GM18868 (cell line): ENCODE measurements around the gene CLEC2B.
A peak's percentile ranks its signal among the peaks of the same experiment; 100 is the strongest.

ENCODE experiments used
- ATAC-seq: cut with Tn5 transposase; IDR thresholded peaks from one replicate; pipeline ENCODE4 v1.9.1; 2021; ENCODE audit warnings: mild to moderate bottlenecking, moderate library complexity; ENCODE audit not compliant: unreplicated experiment

Gene CLEC2B

DNA sequence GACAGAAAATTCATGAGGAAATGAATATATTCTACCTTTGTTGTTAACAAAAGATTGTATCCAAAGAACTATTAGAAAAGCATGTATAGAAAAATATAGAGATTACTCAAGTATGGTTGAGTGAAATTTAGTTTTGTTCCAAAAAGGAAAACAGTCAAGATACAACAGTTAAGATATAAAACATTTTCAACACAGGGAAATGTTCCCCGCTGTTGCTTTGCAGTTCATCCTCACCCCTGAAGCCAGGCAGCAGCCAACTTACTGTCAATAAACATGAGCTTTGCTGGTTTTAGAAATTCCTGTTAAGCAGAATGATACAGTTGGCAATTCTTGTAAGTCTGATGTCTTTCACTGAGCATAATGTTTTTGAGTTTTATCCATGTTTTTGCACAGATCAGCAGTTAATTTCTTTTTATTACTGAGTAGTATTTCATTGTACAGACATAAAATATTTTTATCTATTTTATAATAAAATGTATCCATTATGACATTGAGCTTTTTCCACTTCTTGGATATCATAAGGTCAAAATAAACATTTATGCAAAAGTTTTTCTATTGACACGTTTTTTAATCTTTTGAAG, 1.2 kb upstream of the CLEC2B start:
- ATAC-seq = no peak

DNA sequence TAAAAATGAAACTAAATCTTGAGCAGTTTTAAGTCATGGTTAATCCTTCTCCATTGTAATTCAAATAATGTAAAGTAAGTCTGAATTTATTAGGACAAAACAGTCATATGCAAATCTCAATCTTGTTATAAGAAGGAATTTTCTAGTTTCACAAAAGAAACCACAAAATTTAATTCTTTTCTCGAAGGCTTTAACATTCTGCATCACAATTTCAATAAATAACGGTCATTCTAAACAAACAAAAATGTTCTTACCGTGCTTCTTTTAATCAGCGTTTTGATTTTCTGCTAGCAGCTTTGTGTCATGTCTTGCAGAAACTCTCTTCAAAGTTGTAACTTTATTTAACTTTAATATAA, 225 bp downstream of the CLEC2B start:
- ATAC-seq = no peak

DNA sequence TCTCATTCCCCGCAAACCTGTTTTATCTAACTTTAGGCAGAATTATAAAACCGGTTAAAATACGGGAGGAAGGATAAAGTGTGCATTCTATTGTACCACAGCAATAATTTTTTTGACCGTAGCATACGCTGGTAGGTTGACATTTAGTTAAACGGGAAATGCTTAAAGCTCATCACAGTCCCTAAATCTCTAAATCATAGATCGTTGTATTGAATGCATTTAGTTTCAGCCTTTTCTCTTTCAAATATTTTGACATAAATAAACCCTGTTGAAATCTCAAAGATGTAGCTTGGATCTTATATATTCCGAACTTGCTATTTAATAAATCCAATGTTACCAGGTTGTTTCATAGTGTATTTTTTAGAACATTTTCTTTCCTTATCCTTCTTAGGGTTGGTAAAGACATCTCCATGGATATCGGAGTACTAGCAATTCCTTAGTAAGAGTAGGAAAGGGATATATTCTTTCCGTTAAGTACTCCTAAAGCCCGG, 798 bp downstream of the CLEC2B start:
- no peak for ATAC-seq

DNA sequence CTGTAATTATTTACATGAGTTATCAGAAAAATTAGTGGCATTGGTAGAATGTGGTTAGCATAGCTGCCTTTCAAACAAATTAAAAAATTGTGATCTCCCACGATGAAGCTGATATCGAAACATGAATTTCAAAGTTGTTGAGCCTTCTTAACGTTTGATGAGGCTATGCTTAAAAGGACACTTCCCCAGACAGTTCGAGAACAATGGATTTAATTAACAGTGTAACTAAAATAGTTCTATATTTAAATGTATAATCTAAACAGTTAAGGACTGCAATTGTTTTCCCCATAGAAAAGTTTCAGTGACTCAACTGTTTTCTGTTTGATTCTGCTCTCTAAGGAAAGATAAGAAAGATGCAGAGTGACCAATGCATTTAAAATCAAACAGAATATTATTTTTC, 1.6 kb downstream of the CLEC2B start:
- no peak for ATAC-seq

DNA sequence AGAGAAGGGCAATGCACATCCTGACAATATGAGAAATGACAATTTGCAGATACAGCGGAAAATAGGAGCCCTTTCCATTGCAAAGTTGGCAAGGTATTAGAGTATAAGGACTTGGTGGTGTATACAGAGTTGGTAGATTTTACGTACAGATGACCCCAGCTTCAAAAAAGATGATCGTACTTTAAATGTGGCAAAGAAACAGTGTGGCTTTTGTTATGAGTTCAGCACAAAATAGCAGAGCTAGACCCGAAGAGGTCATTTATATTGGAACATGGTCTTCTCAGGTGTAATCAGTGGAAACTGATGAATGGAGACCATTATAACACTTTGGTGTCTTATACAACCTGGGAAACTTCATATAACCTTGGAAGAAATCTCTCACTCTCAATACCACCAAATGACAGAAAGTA, 2.3 kb downstream of the CLEC2B start:
- ATAC-seq = no peak

DNA sequence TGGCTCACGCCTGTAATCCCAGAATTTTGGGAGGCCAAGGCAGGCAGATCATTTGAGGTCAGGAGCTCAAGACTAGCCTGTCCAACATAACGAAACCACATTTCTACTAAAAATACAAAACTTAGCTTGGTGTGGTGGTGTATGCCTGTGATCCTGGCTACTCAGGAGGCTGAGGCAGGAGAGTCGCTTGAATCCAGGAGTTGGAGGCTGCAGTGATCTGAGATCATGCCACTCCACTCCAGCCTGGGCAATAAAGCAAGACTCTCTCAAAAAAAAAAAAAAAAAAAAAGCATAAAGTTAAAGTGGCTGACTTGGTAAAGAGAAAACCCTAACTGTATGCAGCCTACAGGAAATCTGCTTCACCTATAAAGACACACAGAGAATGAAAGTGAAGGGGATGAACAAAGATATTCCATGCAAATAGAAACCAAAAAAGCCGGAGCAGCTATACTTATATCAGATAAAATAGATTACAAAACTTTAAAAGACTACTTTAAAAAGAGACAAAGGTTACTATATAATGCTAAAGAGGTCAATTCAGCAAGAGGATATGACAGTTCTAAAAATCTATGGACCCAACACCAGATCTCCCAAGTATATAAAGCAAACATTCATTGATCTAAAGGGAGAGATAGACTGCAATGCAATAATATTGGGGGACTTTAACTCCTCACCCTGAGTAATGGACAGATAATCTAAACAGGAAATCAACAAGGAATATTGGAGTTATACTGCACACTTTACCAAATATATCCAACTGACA, 4.1 kb downstream of the CLEC2B start:
- no peak for ATAC-seq

DNA sequence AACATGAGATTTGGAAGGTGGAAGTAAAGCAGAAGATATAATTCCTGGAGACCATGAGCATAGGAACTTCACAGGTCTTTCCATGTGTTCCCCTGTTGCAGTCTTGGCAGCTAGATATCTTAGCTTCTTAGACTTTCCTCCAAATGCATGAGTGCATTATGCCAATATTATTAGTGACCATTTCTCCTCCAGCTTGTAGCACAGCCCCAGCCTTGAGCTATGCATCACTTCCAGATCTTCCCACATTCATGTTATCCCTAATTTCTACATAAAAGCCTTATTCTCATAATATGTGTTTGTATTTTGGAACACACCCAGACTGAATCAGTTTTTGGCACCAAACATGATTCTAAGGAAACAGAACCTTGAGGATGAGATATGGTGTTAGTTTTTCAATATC, 11.0 kb downstream of the CLEC2B start:
- no peak for ATAC-seq

DNA sequence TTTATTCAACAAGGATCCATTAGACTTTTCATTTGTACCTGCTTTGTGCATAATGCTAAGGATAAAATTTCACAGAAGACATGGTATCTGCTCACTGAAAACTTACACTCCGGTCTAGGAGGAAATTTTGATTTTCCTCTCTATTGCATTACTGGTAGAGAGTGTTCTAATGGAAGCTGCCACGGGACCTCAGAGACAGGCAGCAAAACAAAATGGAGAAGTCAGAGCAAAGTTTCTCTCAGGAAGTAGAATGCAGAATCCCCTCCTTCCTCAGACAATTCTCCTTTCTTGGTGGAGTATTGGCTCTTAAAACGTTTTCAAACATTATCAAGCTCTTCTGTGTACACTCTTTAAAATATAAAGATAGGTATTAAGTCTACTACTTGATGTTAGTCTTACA, 12.3 kb downstream of the CLEC2B start:
- no peak for ATAC-seq

DNA sequence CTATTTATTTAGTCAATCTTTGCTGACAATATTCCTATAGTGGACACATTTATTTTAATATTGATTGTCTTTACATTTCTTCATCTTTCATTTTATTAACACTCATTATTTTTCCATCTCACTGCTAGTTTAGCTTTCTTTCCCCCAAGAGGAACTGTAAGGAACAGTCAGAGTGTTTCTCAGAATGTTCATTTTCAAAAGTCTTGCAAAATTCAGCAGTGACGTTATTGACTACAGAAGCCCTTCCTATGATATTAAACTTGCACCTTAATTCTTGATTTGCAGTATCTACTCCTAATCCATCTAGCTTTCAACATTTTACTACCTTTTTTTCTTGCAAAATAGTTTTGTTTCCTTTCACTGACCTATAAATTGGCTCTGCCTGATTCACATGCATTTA, 13.0 kb downstream of the CLEC2B start:
- no peak for ATAC-seq

DNA sequence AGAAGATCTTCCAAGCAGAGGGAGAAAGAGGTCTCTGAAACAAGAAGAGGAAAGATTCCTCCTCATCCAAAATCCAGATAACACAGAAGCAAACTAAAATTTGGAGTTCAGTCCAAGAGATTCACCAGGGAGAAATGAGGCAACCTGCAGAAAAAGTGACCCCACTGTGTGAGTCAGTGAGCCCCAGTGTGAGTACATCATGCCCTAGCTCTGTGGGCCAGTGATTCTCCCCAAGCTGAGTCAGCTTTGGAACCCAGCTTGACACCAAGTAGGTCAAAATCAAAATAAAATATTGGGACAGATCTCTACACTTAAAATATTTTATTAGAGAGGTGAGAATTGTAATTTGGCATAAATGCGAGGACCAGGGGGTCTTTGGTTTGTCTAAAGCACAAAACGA, 17.2 kb downstream of the CLEC2B start:
- no peak for ATAC-seq

DNA sequence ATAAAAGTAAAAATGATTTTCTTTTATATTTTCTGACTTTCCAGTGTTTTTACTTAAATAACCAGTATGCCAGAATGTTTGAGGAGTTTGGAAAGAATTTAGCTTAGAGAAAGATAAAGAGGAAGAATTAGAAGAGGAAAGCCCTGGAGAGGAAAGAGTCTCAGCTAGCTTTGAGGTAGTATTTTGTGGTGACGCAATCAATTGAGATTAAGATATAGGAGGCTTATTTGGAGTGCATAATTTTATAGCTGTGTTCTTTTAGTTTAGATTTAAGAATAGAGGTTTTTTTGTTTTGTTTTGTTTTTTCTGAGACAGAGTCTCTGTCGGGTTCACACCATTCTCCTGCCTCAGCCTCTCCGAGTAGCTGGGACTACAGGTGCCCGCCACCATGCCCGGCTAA, 18.1 kb downstream of the CLEC2B start:
- ATAC-seq = no peak

DNA sequence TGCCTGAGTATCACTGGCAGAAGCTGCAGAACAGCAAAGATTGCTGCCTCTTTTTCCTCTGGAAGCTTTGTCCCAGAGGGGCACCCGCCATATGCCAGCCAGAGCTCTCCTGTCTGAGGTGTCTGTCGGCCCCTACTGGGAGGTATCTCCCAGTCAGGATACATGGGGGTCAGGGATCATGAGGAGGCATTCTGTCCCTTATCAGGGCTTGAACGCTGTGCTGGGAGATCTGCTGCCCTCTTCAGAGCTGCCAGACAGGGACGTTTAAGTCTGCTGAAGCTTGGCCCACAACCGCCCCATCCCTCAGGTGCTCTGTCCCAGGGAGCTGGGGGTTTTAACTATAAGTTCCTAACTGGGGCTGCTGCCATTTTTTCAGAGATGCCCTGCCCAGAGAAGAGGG, 20.3 kb downstream of the CLEC2B start:
- ATAC-seq = no peak

DNA sequence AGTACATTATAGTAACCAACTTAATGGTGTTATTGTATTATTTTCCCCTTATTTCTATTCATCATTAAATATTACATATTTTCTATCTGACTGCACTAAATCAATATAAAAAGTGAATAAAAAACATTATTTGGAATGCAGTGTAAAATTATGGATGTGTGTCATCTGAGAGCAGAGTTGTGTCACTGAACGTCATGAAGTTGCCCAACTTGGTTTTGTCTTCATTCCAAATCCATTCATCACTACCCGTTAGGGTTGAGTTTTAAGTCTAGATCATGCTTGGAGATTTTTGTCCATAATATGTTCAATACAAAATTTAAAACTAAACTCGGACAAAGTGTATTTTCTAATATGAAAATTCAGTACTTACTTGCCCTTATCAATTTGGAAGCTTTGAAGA, 25.7 kb downstream of the CLEC2B start:
- no peak for ATAC-seq

DNA sequence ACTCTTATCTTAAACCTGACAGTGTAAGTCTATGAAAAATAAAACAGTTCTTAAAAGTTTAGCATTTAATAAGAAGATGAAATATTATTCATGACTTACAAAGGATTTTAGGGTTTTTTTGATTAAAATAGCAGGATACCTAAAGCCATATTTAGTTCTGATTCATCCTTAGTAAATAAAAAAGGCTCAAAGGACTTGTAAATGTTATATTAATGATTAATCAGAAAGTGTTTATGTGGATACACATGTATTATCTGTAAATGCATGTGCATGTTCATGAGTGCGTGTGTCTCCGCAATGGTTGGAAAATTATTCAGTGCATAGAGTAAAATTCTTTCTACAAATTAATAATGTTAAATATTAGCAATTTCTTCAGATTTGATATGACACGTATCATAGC, 37.4 kb downstream of the CLEC2B start:
- ATAC-seq = no peak

DNA sequence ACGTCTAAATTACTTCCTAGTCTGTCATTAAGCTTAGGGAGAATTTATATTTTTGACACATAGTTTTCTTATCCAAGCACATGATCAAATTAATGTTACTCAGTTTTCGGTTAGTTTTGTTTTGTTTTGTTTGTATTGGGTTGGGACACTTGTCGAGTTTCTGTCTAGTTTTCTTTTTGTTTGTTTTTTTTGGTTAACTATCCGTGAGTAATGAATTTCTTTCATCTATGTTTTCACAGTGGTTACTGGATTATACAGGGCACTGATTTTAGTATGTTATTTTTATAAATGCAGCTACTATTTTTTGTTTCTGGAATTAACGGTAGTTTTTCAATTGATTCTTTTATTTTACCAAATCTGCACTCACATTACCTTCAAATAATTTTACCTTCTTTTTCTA, 39.2 kb downstream of the CLEC2B start:
- no peak for ATAC-seq

DNA sequence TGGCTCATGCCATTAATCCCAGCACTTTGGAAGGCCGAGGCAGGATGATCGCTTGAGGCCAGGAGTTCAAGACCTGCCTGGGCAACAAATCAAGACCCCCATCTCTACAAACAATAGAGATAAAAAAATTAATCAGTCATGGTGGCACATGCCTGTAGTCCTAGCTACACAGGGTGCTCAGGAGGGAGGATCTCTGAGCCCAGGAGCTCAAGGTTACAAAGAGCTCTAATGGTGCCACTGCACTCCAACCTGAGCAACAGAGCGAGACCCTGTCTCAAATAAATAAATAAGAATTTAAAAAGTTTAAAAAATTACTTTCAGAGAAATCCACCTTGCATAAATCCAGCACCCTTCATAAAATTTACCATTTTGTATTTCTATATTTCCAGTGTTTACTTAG, 39.7 kb downstream of the CLEC2B start:
- ATAC-seq = no peak

DNA sequence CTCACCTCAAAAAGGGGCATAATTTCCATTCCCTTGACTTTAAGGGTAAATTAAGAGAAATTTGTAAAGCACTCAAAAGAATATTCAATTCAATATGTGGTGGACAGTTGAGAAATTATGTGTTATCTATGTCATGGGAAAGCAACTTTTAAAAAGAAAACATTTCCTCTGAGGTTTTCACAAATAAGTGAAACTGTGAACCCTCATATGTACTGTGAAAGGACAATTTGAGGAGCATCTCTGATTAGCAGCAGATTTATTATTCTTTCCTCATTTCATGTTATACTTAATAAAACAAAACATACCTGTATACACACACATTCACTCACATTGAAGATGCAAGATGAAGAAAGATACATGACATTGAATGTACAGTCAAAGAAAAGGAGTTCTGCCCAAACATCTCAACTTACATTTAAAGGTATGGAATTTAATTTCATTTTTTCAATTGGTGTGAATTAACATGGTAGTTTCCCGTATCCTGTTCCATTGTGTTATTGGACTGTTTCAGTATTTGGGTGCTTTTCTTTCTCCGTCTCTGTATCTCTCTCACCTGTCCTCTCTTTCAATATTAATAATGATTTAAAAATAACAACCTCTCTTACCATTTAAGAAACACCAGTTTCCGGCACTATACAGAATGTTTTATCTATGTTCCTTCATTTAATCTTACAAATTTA, 41.8 kb downstream of the CLEC2B start, which contains the start of gene KLRF1:
KLRF1 (plus strand) TSS at position 273 of the 680 bp plus-strand sequence; CDS start at position 337, 64 bp downstream.
- no peak for ATAC-seq

DNA sequence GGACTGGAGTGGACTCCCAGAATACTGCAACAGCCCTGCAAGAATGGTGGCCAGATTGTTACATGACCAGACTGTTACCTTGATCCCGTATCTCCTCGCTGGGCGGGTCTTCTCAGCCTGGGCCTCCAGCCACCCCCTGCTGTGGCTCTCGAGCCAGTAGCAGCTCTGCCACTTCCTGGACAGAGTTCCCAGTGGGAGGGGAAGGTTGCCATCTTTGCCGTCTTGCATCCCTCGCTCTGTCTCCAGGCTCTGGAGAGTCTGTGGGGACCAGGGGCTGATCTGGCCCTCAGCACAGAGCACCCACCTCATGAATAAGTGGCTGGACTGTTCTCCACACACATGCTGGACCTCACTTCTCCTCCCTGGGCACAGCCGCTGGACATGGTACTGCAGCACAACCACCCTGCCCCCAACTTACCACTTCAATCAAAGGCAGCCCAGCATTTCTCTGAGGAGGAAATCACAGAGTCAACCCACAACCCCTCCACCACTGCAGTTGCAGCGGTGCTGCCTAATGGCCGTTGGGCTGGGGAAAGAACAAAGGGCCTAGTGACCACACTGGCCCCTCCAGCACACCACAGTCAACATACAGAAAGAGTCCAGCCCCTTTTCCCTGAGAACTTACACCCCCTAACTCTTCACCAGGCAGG, 48.7 kb downstream of the CLEC2B start:
- no peak for ATAC-seq

DNA sequence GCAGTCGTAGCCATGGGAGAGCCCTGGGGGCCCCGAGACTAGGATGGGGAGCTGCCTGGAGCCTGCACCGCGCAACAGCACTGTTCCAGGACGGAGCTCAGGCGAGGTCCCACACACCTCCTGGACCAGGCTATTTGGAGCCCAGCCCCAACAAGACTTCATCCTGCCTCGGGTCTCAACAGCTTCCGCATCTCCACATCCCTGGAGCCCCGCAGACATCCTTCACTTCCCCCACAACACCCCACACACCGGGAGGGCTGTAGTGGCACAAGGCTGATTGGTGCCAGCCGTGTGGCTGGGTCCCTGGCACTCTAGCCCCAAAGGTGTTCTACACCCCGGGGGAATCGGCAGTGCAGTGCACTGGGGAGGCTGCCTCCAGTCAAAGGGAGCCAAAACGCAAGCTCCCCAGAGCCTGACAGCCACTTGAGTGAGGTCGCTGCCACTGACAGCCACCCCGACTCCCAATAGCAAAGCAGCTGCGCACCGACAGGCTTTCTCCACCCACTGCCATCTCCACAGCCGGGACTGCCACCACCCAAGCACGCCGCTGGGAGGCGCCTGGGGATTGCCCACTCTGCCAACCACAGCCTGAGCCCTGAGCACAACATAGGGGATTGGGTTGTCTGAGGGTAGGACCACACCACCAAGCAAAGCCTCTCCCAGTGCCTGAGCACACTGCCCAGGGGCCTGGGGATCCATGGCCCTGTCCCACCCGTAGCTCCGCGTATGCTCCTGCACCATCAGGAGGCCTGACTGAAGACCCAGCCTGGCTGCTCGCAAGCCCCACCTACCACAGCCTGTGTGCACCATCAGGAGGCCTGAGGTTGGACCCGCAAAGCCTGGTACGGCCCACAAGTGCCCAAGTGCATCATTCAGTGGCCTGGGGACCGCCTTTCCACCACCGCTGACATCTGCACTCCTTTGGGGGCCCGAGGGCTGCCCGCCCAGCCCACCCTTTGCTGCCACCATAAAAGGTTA, 55.0 kb downstream of the CLEC2B start:
- ATAC-seq = peak; percentile 95

DNA sequence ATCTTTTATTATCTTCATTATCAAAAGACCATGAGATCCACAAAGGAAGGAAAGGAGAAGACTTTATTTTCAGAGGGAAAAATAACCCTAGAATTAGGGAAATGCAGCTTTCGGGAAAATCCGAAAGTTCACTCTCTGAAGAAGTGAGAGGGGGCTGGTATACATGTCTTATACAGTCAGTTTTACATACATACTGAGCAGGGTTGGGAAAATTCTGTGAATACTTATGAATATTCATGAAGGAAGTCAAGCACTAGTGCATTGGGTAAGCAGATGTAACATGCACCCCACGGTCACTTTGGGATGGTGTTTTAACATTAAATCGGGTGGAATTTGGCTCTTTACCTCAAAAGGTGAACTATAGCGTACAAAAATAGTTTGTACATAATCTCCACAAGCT, 57.5 kb downstream of the CLEC2B start:
- no peak for ATAC-seq
